OCI-LY1 (cell line): ENCODE data around the gene SPIRE2.

Experiments
- CTCF ChIP-seq: fragments of 200-600 bp; sonication (generic), shearing (Covaris generic); IDR thresholded peaks from 2 replicates; pipeline ENCODE4 v1.5.1; 2017; ENCODE audit warnings: mild to moderate bottlenecking, antibody characterized with exemption, low read length, moderate library complexity, mixed read lengths
- EZH2 ChIP-seq: fragments of 200-600 bp; sonication (generic), shearing (Covaris generic); IDR thresholded peaks from 2 replicates; pipeline ENCODE4 v1.8.0; 2017; ENCODE audit warnings: borderline replicate concordance, mixed run types, mild to moderate bottlenecking, antibody characterized with exemption, low read length, moderate library complexity, mixed read lengths

DNA sequence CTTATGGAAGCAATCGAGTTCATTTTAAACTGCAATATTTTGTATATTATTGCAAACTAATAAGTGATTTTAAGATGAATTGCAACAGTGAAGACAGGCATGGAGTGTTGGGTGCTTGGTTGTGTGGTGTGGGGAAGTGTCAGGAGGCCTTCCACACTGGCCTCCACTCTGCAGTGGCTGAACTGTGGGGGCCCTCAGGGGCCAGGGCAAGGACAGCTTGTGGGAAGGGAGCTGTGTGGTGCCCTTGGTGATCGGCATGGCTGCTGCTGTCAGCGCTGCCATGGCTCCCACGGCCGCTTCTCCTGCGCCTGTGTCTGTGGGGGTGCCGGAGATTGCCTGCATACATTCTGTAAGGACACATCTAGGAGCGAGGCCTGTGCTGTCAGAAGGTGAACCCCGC lies 64.4 kb downstream of the SPIRE2 start:
- TF ChIP-seq CTCF (no peak), EZH2 (no peak)
